Cardiac atrium fibroblast (primary cell): ENCODE measurements around the gene DNAJC3. TPM values are rescaled to one million over a fixed set of nuclear protein-coding genes. Genes with fewer than 3 reads are reported as not detected.

Source experiments
- total RNA-seq: library from RNA; depleted of rRNA; stranded (reverse); fragments of >200 nt; gene quantifications from 2 replicates; pipeline ENCODE4 v1.2.3, GENCODE V29; 2015

Gene DNAJC3
- 39.5 and 61.4 TPM in 2 replicates for total RNA-seq

GRCh38 chr13:95676762-95677563 lies at the start of gene DNAJC3:
TSS of gene DNAJC3 (plus strand) at chr13:95677139. CDS start at chr13:95677256, 117 bp downstream.

GRCh38 chr13:95644601-95645052 lies 32.3 kb upstream of the DNAJC3 start, which contains the start of gene DZIP1:
TSS of gene DZIP1 (minus strand) at chr13:95644706. CDS start at chr13:95642029, 2,677 bp downstream.

Other genes starting within 250 kb of the DNAJC3 start
- gene CLDN10, start 124.4 kb upstream of the DNAJC3 start, total RNA-seq: 2.1 TPM in 1 of 2 replicates, not detected in the other
- gene DZIP1, start 32.4 kb upstream of the DNAJC3 start, total RNA-seq: 18.1 and 21.7 TPM in 2 replicates